GM21423 (cell line): ENCODE data around the gene ADH4.
"Not testable (repeated sequence)": the region's sequence is repeated elsewhere in the genome, so short reads cannot be mapped to it uniquely, and the experiment has no call there.

ENCODE experiments used
- ATAC-seq: cut with Tn5 transposase; IDR thresholded peaks from one replicate; pipeline ENCODE4 v1.9.1; 2021; ENCODE audit warnings: mild to moderate bottlenecking, moderate library complexity; ENCODE audit not compliant: unreplicated experiment

The ADH4 gene

DNA sequence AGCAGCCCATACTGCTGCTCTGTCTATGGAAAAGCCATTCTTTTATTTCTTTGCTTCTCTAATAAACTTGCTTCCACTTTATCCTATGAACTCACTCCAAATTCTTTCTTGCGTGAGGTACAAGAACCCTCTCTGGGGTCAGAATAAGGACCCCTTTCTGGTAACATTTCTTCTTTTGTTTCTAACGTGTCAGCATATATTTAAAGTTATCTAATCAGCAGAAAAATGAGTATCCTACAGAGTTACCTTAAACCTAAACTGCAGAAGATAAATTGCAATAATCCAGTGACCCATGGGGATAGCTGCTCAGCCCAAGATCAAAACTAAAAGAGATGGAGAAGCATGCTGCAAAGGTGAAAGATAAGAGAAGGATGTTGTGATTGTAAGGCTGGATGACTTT lies 59.5 kb downstream of the ADH4 start:
- no peak for ATAC-seq

DNA sequence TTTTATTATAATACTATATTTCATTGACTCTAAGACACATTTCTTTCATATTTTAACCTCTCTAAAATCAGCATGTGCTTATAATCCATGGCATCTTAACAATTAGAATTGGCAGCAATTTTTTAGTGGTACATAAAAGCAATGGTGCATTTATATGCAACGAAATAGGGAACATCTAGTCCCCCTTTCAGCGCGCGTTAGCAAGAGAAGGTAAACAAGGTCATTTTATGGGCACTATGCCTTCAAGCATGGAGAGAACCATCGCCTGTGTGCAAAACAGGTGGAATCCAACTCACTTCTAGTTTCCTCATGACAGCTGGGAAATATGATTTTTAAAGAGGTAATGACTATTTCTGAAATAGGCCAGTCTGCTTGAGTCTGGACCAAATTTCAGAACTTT lies 61.9 kb downstream of the ADH4 start:
- ATAC-seq: no peak

DNA sequence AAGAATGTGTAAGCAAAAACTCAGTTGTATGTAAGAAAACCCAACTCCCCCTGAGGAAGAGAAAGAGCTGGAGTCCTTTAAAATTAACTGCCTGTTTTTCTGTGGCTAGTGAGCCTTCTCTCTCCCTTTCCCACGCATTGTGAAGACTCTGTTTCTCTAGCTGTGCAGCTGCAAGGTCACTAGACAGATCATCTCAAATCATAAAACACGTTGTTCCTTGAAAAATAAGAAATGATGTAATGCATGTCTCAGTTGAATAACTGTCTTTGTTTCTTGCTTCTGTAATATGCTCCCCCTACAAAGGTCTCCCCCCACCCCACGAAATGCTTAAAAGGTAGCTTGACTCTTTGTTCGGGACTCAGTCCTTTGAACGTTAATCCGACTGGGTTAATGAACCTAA lies 63.2 kb downstream of the ADH4 start:
- not testable (repeated sequence) for ATAC-seq

DNA sequence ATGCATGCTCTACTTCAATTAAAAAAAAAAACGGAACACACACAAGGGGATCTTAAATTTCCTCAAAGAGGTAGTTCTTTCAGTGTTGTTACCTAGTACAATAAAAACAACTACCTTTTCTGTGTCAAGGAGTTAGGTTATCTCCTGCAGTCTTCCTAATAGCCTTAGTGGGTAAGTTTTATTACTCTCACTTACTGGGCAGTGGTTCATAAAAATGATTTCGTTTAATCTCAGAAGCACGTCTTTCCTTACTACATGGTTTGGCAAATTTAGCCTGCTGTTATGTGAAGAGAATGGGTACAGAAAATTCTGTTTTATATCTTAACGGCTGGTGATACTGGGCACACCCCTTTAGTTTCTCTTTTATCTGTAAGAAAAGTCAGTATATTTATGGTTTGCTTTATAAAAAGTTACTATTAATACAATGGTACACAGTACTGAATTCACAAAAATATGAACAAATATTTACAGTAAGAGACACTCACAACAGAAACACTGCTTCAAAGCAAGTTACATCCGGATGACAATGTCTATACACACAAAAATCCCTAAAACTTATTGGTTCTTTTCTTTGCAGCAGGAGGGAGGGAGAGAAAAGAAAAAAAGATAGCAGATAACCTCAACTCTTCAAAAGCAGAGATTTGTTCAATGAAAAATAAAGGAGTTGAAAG lies 64.3 kb downstream of the ADH4 start:
- ATAC-seq: no peak

DNA sequence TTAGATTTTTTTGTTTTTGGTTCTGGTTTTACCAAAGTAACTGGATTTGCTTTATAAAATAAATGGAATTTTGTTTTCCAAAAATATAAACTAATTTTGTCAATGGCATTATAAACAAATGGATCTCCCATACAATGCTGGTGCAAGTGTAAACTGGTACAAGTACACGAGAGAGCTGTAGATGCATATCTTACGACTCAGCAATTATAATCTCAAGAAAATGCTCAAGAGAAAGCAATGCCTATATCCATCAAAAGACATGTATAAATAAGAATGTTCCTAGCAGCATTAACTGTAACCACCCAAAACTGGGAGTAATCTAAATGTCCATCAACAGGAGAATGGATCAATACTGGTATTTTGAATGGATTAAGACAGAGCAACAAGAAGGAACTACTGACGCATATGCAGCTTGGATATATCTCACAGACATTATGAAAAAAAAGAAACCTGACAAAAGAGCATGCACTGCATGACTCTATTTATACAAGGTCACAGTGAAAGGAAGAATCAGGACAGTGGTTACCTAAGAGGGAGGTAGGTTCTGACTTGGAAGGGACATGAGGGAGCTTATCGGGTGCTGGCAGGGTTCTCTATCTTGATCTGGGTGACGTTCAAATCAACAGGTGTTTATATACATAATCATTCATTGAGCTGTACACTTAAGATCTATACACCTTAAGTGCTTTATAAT lies 65.0 kb downstream of the ADH4 start:
- ATAC-seq: no peak

DNA sequence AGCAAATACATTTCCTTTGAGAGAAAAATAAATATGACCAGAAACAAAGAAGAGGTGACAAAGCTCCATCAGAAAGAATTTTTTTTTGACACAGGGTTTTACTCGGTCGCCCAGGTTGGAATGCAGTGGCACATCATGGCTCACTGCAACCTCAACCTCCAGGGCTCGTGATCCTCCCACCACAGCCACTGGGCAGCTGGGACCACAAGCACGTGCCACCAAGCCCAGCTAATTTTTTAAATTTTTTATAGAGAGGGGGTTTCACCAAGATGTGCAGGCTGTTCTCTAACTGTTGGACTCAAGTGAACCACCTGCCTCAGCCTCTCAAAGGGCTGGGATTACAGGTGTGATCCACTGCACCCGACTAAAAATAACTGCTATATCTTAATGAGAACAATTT lies 65.8 kb downstream of the ADH4 start:
- ATAC-seq: no peak

DNA sequence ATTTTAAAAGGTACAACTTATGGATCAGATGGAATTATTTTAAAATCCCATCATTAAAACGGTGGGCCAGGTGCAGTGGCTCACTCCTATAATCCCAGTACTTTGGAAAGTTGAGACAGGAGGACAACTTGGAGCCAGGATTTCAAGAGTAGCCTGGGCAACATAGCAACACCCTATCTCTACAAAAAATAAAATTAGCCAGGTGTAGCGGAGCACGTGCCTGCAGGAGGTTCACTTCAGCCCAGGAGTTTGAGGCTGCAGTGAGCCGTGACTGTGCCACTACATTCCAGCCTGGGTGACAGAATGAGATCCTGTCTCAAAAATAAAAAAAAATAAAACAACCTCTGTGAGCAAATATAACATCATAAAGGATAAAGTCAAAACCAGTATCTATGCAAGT lies 66.9 kb downstream of the ADH4 start:
- no peak for ATAC-seq

DNA sequence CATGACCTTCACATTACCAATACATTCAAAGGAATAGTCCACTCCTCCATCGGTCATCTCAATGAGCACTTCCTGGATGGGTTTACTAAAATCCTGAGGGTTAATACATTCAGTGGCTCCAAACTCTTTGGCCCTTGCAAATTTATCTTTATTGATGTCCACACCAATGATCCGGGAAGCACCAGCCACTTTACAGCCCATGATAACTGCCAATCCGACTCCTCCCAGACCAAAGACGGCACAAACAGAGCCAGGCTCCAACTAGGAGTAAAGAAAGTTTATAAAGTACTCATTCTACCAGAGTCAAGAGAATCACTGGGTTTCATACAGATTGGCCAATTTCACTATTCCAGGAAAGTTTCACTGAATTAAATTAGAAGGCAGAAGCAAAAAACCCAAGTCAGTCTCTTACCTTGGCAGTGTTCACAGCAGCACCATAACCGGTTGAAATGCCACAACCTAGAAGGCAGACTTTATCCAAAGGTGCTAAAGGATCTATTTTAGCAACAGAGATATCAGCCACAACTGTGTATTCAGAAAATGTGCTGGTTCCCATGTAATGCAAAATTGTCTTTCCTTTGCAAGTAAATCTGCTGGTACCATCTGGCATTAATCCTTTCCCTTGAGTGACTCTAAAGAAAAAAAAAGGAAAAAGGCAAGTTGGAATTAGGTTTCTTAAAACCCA lies 67.7 kb downstream of the ADH4 start:
- no peak for ATAC-seq

DNA sequence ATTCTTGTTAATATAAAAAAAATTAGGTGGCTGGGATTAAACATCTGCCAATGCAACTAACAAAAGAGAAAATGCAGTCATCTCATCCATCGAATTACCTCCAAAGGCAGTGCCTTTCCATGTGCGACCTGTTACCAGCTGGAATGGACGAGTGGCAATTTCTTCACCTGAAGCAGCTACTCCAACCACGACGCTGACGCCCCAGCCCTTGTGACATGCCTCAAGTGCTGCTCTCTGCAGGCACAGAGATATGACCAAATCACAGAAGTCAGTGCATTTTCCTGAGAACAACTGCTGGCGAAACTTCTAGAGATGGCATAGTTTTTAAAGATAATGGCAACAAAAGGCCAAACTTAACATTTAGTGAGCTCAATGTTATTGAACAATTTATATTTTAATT lies 69.3 kb downstream of the ADH4 start:
- ATAC-seq: no peak
